HL-60 (cell line): ENCODE results near the gene LRP2BP.

Experiments used
- DNase-seq, 2 experiments: peaks; one replicate each; pipeline ENCODE4 v3.0.0-alpha.2; 2010 to 2020; ENCODE audit warnings: low read depth in 1 of 2, low spot score in 1 of 2
- H3K27ac ChIP-seq: fragments of 250-450 bp; sonication (Bioruptor Pico); replicated peaks from 2 replicates; pipeline ENCODE4 v1.5.1; 2020; ENCODE audit warnings: mild to moderate bottlenecking, moderate library complexity
- H3K27me3 ChIP-seq: fragments of 250-450 bp; sonication (Bioruptor Pico); 2 replicates; pipeline ENCODE4 v1.5.1; 2021; ENCODE audit warnings: mild to moderate bottlenecking, moderate library complexity; ENCODE audit not compliant: insufficient read depth, poor library complexity, severe bottlenecking
- H3K4me3 ChIP-seq: replicated peaks from 2 replicates; pipeline ENCODE4 v1.5.1; 2011; ENCODE audit warnings: mild to moderate bottlenecking, control low read depth, low read length; ENCODE audit not compliant: insufficient read depth
- GABPA ChIP-seq: IDR thresholded peaks from 2 replicates; pipeline ENCODE4 v1.6.1; 2012; ENCODE audit warnings: low read depth
- POLR2AphosphoS5 ChIP-seq: IDR thresholded peaks from 2 replicates; pipeline ENCODE4 v1.6.1; 2012; ENCODE audit warnings: low read depth
- SPI1 ChIP-seq: IDR thresholded peaks from 2 replicates; pipeline ENCODE4 v1.6.1; 2012; ENCODE audit warnings: low read depth, mild to moderate bottlenecking, borderline replicate concordance
- TF ChIP-seq, protein P1 (sequence below): IDR thresholded peaks from 2 replicates; pipeline ENCODE4 v1.6.1; 2012; ENCODE audit warnings: low read depth; ENCODE audit not compliant: insufficient replicate concordance
- TF ChIP-seq, protein P2 (sequence below): IDR thresholded peaks from one replicate; pipeline ENCODE4 v1.5.1; 2011; ENCODE audit warnings: low read length, control low read depth, inconsistent platforms; ENCODE audit not compliant: insufficient read depth

Gene LRP2BP

DNA sequence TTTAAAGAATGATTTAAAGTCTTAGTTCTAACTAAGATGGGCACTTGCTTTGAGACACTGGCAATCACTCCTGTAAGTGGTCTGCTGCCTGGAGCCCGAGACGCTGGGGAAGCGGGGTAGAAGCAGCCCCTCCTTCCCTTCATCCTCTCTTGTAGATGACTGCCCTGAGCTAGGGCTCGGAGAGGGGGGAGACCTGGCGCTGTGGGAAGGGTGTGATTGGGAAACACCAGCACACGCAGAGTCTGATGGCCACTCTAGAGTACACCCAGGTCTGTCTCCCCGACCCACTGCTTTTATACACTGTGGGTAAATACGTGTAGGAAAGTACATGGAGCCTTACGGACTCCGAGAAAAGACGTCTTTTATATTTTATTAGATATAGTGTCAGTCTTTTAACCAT lies 24.0 kb downstream of the LRP2BP start:
- Histone ChIP-seq H3K27ac (no peak overlapping the region), H3K4me3 (no peak overlapping the region), H3K27me3 (peaks cover 5% of the 10 kb centered on the region)
- DNase-seq, result no peak
- TF ChIP-seq POLR2AphosphoS5 (no peak), GABPA (no peak), SPI1 (no peak)
- TF ChIP-seq, protein P1, sequence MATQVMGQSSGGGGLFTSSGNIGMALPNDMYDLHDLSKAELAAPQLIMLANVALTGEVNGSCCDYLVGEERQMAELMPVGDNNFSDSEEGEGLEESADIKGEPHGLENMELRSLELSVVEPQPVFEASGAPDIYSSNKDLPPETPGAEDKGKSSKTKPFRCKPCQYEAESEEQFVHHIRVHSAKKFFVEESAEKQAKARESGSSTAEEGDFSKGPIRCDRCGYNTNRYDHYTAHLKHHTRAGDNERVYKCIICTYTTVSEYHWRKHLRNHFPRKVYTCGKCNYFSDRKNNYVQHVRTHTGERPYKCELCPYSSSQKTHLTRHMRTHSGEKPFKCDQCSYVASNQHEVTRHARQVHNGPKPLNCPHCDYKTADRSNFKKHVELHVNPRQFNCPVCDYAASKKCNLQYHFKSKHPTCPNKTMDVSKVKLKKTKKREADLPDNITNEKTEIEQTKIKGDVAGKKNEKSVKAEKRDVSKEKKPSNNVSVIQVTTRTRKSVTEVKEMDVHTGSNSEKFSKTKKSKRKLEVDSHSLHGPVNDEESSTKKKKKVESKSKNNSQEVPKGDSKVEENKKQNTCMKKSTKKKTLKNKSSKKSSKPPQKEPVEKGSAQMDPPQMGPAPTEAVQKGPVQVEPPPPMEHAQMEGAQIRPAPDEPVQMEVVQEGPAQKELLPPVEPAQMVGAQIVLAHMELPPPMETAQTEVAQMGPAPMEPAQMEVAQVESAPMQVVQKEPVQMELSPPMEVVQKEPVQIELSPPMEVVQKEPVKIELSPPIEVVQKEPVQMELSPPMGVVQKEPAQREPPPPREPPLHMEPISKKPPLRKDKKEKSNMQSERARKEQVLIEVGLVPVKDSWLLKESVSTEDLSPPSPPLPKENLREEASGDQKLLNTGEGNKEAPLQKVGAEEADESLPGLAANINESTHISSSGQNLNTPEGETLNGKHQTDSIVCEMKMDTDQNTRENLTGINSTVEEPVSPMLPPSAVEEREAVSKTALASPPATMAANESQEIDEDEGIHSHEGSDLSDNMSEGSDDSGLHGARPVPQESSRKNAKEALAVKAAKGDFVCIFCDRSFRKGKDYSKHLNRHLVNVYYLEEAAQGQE, result no peak
- TF ChIP-seq, protein P2, sequence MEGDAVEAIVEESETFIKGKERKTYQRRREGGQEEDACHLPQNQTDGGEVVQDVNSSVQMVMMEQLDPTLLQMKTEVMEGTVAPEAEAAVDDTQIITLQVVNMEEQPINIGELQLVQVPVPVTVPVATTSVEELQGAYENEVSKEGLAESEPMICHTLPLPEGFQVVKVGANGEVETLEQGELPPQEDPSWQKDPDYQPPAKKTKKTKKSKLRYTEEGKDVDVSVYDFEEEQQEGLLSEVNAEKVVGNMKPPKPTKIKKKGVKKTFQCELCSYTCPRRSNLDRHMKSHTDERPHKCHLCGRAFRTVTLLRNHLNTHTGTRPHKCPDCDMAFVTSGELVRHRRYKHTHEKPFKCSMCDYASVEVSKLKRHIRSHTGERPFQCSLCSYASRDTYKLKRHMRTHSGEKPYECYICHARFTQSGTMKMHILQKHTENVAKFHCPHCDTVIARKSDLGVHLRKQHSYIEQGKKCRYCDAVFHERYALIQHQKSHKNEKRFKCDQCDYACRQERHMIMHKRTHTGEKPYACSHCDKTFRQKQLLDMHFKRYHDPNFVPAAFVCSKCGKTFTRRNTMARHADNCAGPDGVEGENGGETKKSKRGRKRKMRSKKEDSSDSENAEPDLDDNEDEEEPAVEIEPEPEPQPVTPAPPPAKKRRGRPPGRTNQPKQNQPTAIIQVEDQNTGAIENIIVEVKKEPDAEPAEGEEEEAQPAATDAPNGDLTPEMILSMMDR, result no peak

GRCh38 chr4:185370268-185370949 lies 25.3 kb downstream of the LRP2BP start:
- TF ChIP-seq, protein P1, result no peak
- no peak for TF ChIP-seq GABPA
- TF ChIP-seq, protein P2, result no peak
- no peak for TF ChIP-seq SPI1
- no peak for TF ChIP-seq POLR2AphosphoS5
- H3K27ac ChIP-seq, result no peak overlapping the region
- no peak overlapping the region for H3K4me3 ChIP-seq
- DNase-seq, result no peak
- peaks cover 5% of the 10 kb centered on the region for H3K27me3 ChIP-seq

- DNase-seq, result no peak
- H3K27me3 ChIP-seq, result peaks cover 5% of the 10 kb centered on the region
- H3K4me3 ChIP-seq, result no peak overlapping the region
- TF ChIP-seq SPI1, result no peak
- no peak for TF ChIP-seq POLR2AphosphoS5
- TF ChIP-seq, protein P1, result no peak
- TF ChIP-seq, protein P2, result no peak
- TF ChIP-seq GABPA, result no peak
- no peak overlapping the region for H3K27ac ChIP-seq
Observed at GRCh38 chr4:185369731-185370130, 26.0 kb downstream of the LRP2BP start.
